ENCODE measurements around the gene THSD7A.

Gene THSD7A

GRCh38 chr7:11437994-11438393 lies 394.0 kb downstream of the THSD7A start:
- H3K9me3 ChIP-seq (ENCODE audit: control insufficient read depth, insufficient read depth, low read depth, low read length) = peaks cover 8% of the 10 kb centered on the region
- no peaks in the 10 kb centered on the region for H3K27me3 ChIP-seq (ENCODE audit: control insufficient read depth, insufficient read depth, low read length)
- H3K27ac ChIP-seq (ENCODE audit: low read depth, low read length) = no peak overlapping the region
- no peaks in the 10 kb centered on the region for H3K36me3 ChIP-seq (ENCODE audit: control insufficient read depth, insufficient read depth, low read length)
- no peak overlapping the region for H3K9ac ChIP-seq (ENCODE audit: low read length)
- H3K4me1 ChIP-seq (ENCODE audit: control insufficient read depth, insufficient read depth, low read length) = peaks cover 2% of the 10 kb centered on the region; the same call in 1 of the 2 replicates
- H3K4me3 ChIP-seq (ENCODE audit: low read depth, low read length) = no peak overlapping the region

- Histone ChIP-seq H3K36me3 (ENCODE audit: control insufficient read depth, insufficient read depth, low read length) (no peaks in the 10 kb centered on the region), H3K27ac (ENCODE audit: low read depth, low read length) (no peak overlapping the region), H3K27me3 (ENCODE audit: control insufficient read depth, insufficient read depth, low read length) (no peaks in the 10 kb centered on the region), H3K4me3 (ENCODE audit: low read depth, low read length) (no peak overlapping the region), H3K4me1 (ENCODE audit: control insufficient read depth, insufficient read depth, low read length) (peaks cover 2% of the 10 kb centered on the region; the same call in 1 of the 2 replicates), H3K9ac (ENCODE audit: low read length) (no peak overlapping the region), H3K9me3 (ENCODE audit: control insufficient read depth, insufficient read depth, low read depth, low read length) (peaks cover 8% of the 10 kb centered on the region)
These were observed 395.0 kb downstream of the THSD7A start for GRCh38 chr7:11436773-11437524.

- Histone ChIP-seq H3K27me3 (ENCODE audit: control insufficient read depth, insufficient read depth, low read length) (no peaks in the 10 kb centered on the region), H3K4me1 (ENCODE audit: control insufficient read depth, insufficient read depth, low read length) (peaks cover 2% of the 10 kb centered on the region; the same call in 1 of the 2 replicates), H3K4me3 (ENCODE audit: low read depth, low read length) (no peak overlapping the region), H3K9me3 (ENCODE audit: control insufficient read depth, insufficient read depth, low read depth, low read length) (peaks cover 8% of the 10 kb centered on the region), H3K36me3 (ENCODE audit: control insufficient read depth, insufficient read depth, low read length) (no peaks in the 10 kb centered on the region), H3K9ac (ENCODE audit: low read length) (no peak overlapping the region), H3K27ac (ENCODE audit: low read depth, low read length) (no peak overlapping the region)
These were observed 395.7 kb downstream of the THSD7A start for GRCh38 chr7:11436316-11436715.

- no peak overlapping the region for H3K4me3 ChIP-seq (ENCODE audit: low read depth, low read length)
- H3K27ac ChIP-seq (ENCODE audit: low read depth, low read length) = no peak overlapping the region
- H3K9me3 ChIP-seq (ENCODE audit: control insufficient read depth, insufficient read depth, low read depth, low read length) = peaks cover 5% of the 10 kb centered on the region
- H3K27me3 ChIP-seq (ENCODE audit: control insufficient read depth, insufficient read depth, low read length) = no peaks in the 10 kb centered on the region
- H3K36me3 ChIP-seq (ENCODE audit: control insufficient read depth, insufficient read depth, low read length) = no peaks in the 10 kb centered on the region
- H3K9ac ChIP-seq (ENCODE audit: low read length) = no peak overlapping the region
- H3K4me1 ChIP-seq (ENCODE audit: control insufficient read depth, insufficient read depth, low read length) = peaks cover 2% of the 10 kb centered on the region; the same call in 1 of the 2 replicates
These were observed 397.6 kb downstream of the THSD7A start for GRCh38 chr7:11434366-11434765.

- Histone ChIP-seq H3K9me3 (ENCODE audit: control insufficient read depth, insufficient read depth, low read depth, low read length) (peaks cover 5% of the 10 kb centered on the region), H3K27ac (ENCODE audit: low read depth, low read length) (no peak overlapping the region), H3K4me1 (ENCODE audit: control insufficient read depth, insufficient read depth, low read length) (peaks cover 3% of the 10 kb centered on the region; the same call in 1 of the 2 replicates), H3K27me3 (ENCODE audit: control insufficient read depth, insufficient read depth, low read length) (no peaks in the 10 kb centered on the region), H3K4me3 (ENCODE audit: low read depth, low read length) (no peak overlapping the region), H3K9ac (ENCODE audit: low read length) (no peak overlapping the region), H3K36me3 (ENCODE audit: control insufficient read depth, insufficient read depth, low read length) (no peaks in the 10 kb centered on the region)
These were observed 401.2 kb downstream of the THSD7A start for GRCh38 chr7:11430841-11431240.

GRCh38 chr7:11430112-11430511 lies 401.9 kb downstream of the THSD7A start:
- H3K9ac ChIP-seq (ENCODE audit: low read length) = no peak overlapping the region
- no peaks in the 10 kb centered on the region for H3K36me3 ChIP-seq (ENCODE audit: control insufficient read depth, insufficient read depth, low read length)
- no peak overlapping the region for H3K27ac ChIP-seq (ENCODE audit: low read depth, low read length)
- H3K4me3 ChIP-seq (ENCODE audit: low read depth, low read length) = no peak overlapping the region
- H3K27me3 ChIP-seq (ENCODE audit: control insufficient read depth, insufficient read depth, low read length) = no peaks in the 10 kb centered on the region
- H3K9me3 ChIP-seq (ENCODE audit: control insufficient read depth, insufficient read depth, low read depth, low read length) = no peaks in the 10 kb centered on the region
- H3K4me1 ChIP-seq (ENCODE audit: control insufficient read depth, insufficient read depth, low read length) = peaks cover 3% of the 10 kb centered on the region; the same call in 1 of the 2 replicates

GRCh38 chr7:11428877-11429581 lies 403.0 kb downstream of the THSD7A start:
- no peaks in the 10 kb centered on the region for H3K36me3 ChIP-seq (ENCODE audit: control insufficient read depth, insufficient read depth, low read length)

GRCh38 chr7:11427686-11428273 lies 404.2 kb downstream of the THSD7A start:
- Histone ChIP-seq H3K27me3 (ENCODE audit: control insufficient read depth, insufficient read depth, low read length) (no peaks in the 10 kb centered on the region), H3K9ac (ENCODE audit: low read length) (no peak overlapping the region), H3K9me3 (ENCODE audit: control insufficient read depth, insufficient read depth, low read depth, low read length) (no peaks in the 10 kb centered on the region), H3K27ac (ENCODE audit: low read depth, low read length) (no peak overlapping the region), H3K4me3 (ENCODE audit: low read depth, low read length) (no peak overlapping the region), H3K36me3 (ENCODE audit: control insufficient read depth, insufficient read depth, low read length) (no peaks in the 10 kb centered on the region), H3K4me1 (ENCODE audit: control insufficient read depth, insufficient read depth, low read length) (peaks cover 3% of the 10 kb centered on the region; the same call in 1 of the 2 replicates)

More at GRCh38 chr7:11428877-11429581, 403.0 kb downstream of the THSD7A start:
- H3K27me3 ChIP-seq (ENCODE audit: control insufficient read depth, insufficient read depth, low read length) = no peaks in the 10 kb centered on the region
- H3K9me3 ChIP-seq (ENCODE audit: control insufficient read depth, insufficient read depth, low read depth, low read length) = no peaks in the 10 kb centered on the region
- H3K4me1 ChIP-seq (ENCODE audit: control insufficient read depth, insufficient read depth, low read length) = peaks cover 3% of the 10 kb centered on the region; the same call in 1 of the 2 replicates
- no peak overlapping the region for H3K4me3 ChIP-seq (ENCODE audit: low read depth, low read length)
- H3K27ac ChIP-seq (ENCODE audit: low read depth, low read length) = no peak overlapping the region
- H3K9ac ChIP-seq (ENCODE audit: low read length) = no peak overlapping the region

- H3K9ac ChIP-seq (ENCODE audit: low read length) = no peak overlapping the region
- no peaks in the 10 kb centered on the region for H3K27me3 ChIP-seq (ENCODE audit: control insufficient read depth, insufficient read depth, low read length)
These were observed 408.0 kb downstream of the THSD7A start for GRCh38 chr7:11424006-11424405.

GRCh38 chr7:11420049-11420448 lies 411.9 kb downstream of the THSD7A start:
- Histone ChIP-seq H3K4me1 (ENCODE audit: control insufficient read depth, insufficient read depth, low read length) (peaks cover 7% of the 10 kb centered on the region), H3K27me3 (ENCODE audit: control insufficient read depth, insufficient read depth, low read length) (no peaks in the 10 kb centered on the region), H3K4me3 (ENCODE audit: low read depth, low read length) (no peak overlapping the region), H3K27ac (ENCODE audit: low read depth, low read length) (no peak overlapping the region), H3K9ac (ENCODE audit: low read length) (no peak overlapping the region), H3K9me3 (ENCODE audit: control insufficient read depth, insufficient read depth, low read depth, low read length) (peaks cover 25% of the 10 kb centered on the region), H3K36me3 (ENCODE audit: control insufficient read depth, insufficient read depth, low read length) (no peaks in the 10 kb centered on the region)

More at GRCh38 chr7:11424006-11424405, 408.0 kb downstream of the THSD7A start:
- no peak overlapping the region for H3K4me3 ChIP-seq (ENCODE audit: low read depth, low read length)
- peaks cover 23% of the 10 kb centered on the region for H3K9me3 ChIP-seq (ENCODE audit: control insufficient read depth, insufficient read depth, low read depth, low read length)
- H3K36me3 ChIP-seq (ENCODE audit: control insufficient read depth, insufficient read depth, low read length) = no peaks in the 10 kb centered on the region
- no peak overlapping the region for H3K27ac ChIP-seq (ENCODE audit: low read depth, low read length)
- peaks cover 2% of the 10 kb centered on the region; the same call in 1 of the 2 replicates for H3K4me1 ChIP-seq (ENCODE audit: control insufficient read depth, insufficient read depth, low read length)
